ENCODE data around the gene C1orf116. TPM values are rescaled to one million over a fixed set of nuclear protein-coding genes. Genes with fewer than 3 reads are reported as not detected.

Gene C1orf116
- total RNA-seq, 1 experiment from 2014 or later: 36.7 TPM

- intact Hi-C loops (cut with micrococcal nuclease; ENCODE audit: unreplicated experiment): no loop called here
- H4K20me1 ChIP-seq (ENCODE audit: insufficient read depth): no peaks in the 10 kb centered on the region
- no peaks in the 10 kb centered on the region for H3K27me3 ChIP-seq (ENCODE audit: insufficient read depth, low read depth)
- no peak for DNase-seq
- H3K9me3 ChIP-seq (ENCODE audit: insufficient read depth, low read depth): peaks cover 4% of the 10 kb centered on the region; the same call in 1 of the 2 replicates
- no peak overlapping the region for H3K4me3 ChIP-seq
- no peaks in the 10 kb centered on the region for H3K36me3 ChIP-seq (ENCODE audit: low read depth)
- BruUV-seq (replicated peaks): no TSS peak
- no peak for TF ChIP-seq CTCF (conservative IDR thresholded peaks at IDR 0.05)
- TF ChIP-seq EZH2 (IDR thresholded peaks at IDR 0.05; ENCODE audit: low read depth): no peak
- no peak overlapping the region for H3K27ac ChIP-seq
- no peak overlapping the region for H3K4me2 ChIP-seq
- H3K79me2 ChIP-seq (ENCODE audit: low read depth): no peaks in the 10 kb centered on the region
- peaks cover 6% of the 10 kb centered on the region for H3K4me1 ChIP-seq (replicated peaks; ENCODE audit: insufficient read depth)
- H2AFZ ChIP-seq: no peak overlapping the region
- no peaks in the 10 kb centered on the region for H3K9me2 ChIP-seq (ENCODE audit: insufficient read depth)
- ChIA-PET CTCF (no interaction called here), POLR2A (ENCODE audit: unreplicated experiment) (interaction anchor here (0.6 to 0.7 kb wide), 2 partner anchors 9 to 307 kb away, joined by 3 to 4 read pairs; partner anchors contain the start of gene CD55)
- no peaks in the 10 kb centered on the region for H3F3A ChIP-seq (ENCODE audit: insufficient read depth, low read depth)
Measured at GRCh38 chr1:207014728-207015127, 17.8 kb downstream of the C1orf116 start.

- no peaks in the 10 kb centered on the region for H3K27me3 ChIP-seq (ENCODE audit: insufficient read depth, low read depth)
- H3K36me3 ChIP-seq (ENCODE audit: low read depth): no peaks in the 10 kb centered on the region
- CTCF ChIA-PET: no interaction called here
- H3K27ac ChIP-seq: no peak overlapping the region
- POLR2A ChIA-PET (ENCODE audit: unreplicated experiment): interaction anchor here (0.7 kb wide), 1 partner anchor 11 kb away, joined by 4 read pairs; no protein-coding TSS in a partner anchor
- peaks cover under 1% of the 10 kb centered on the region; the same call in 1 of the 2 replicates for H3F3A ChIP-seq (ENCODE audit: insufficient read depth, low read depth)
- H2AFZ ChIP-seq: no peak overlapping the region
- no peaks in the 10 kb centered on the region for H4K20me1 ChIP-seq (ENCODE audit: insufficient read depth)
- H3K4me1 ChIP-seq (replicated peaks; ENCODE audit: insufficient read depth): peaks cover under 1% of the 10 kb centered on the region; the same call in 1 of the 2 replicates
- H3K79me2 ChIP-seq (ENCODE audit: low read depth): no peaks in the 10 kb centered on the region
- H3K9me3 ChIP-seq (ENCODE audit: insufficient read depth, low read depth): peaks cover 4% of the 10 kb centered on the region; the same call in 1 of the 2 replicates
- TF ChIP-seq EZH2 (IDR thresholded peaks at IDR 0.05; ENCODE audit: low read depth) (no peak), CTCF (conservative IDR thresholded peaks at IDR 0.05) (no peak)
- no peak overlapping the region for H3K4me3 ChIP-seq
- no TSS peak for BruUV-seq (replicated peaks)
- DNase-seq: no peak
- no peak overlapping the region for H3K4me2 ChIP-seq
- no peaks in the 10 kb centered on the region for H3K9me2 ChIP-seq (ENCODE audit: insufficient read depth)
- intact Hi-C loops (cut with micrococcal nuclease; ENCODE audit: unreplicated experiment): no loop called here
Measured at GRCh38 chr1:207013321-207014085, 19.1 kb downstream of the C1orf116 start.

- H3K27me3 ChIP-seq (ENCODE audit: insufficient read depth, low read depth): no peaks in the 10 kb centered on the region
- no peaks in the 10 kb centered on the region for H3K9me2 ChIP-seq (ENCODE audit: insufficient read depth)
- H3K4me1 ChIP-seq (replicated peaks; ENCODE audit: insufficient read depth): peaks cover 26% of the 10 kb centered on the region
- H4K20me1 ChIP-seq (ENCODE audit: insufficient read depth): no peaks in the 10 kb centered on the region
- H2AFZ ChIP-seq: no peak overlapping the region
- no peak for DNase-seq
- H3K4me3 ChIP-seq: no peak overlapping the region
- intact Hi-C loops (cut with micrococcal nuclease; ENCODE audit: unreplicated experiment): no loop called here
- no peak for TF ChIP-seq CTCF (conservative IDR thresholded peaks at IDR 0.05)
- no peak for TF ChIP-seq EZH2 (IDR thresholded peaks at IDR 0.05; ENCODE audit: low read depth)
- CTCF ChIA-PET: interaction anchor here (0.7 kb wide), 1 partner anchor 14 kb away, joined by 3 read pairs; no protein-coding TSS in a partner anchor
- peaks cover 8% of the 10 kb centered on the region; the same call in 1 of the 2 replicates for H3K9me3 ChIP-seq (ENCODE audit: insufficient read depth, low read depth)
- H3K79me2 ChIP-seq (ENCODE audit: low read depth): no peaks in the 10 kb centered on the region
- no peak overlapping the region for H3K27ac ChIP-seq
- no TSS peak for BruUV-seq (replicated peaks)
- POLR2A ChIA-PET (ENCODE audit: unreplicated experiment): no interaction called here
- no peak overlapping the region for H3K4me2 ChIP-seq
- H3K36me3 ChIP-seq (ENCODE audit: low read depth): no peaks in the 10 kb centered on the region
- peaks cover 18% of the 10 kb centered on the region for H3F3A ChIP-seq (ENCODE audit: insufficient read depth, low read depth)
Measured at GRCh38 chr1:207010726-207011125, 21.8 kb downstream of the C1orf116 start.
